Endodermal cell (in vitro differentiated cells): ENCODE results near the gene IKBKG. TPM values are rescaled to one million over a fixed set of nuclear protein-coding genes. Genes with fewer than 3 reads are reported as not detected.

Experiments used
- DNase-seq: peaks from one replicate; pipeline ENCODE4 v3.0.0-alpha.2; 2017
- H3K27ac ChIP-seq: 2 replicates; pipeline ENCODE4 v1.5.1; 2013; ENCODE audit warnings: mild to moderate bottlenecking, low read depth, low read length, moderate library complexity
- H3K27me3 ChIP-seq: 2 replicates; pipeline ENCODE4 v1.6.1; 2013; ENCODE audit warnings: mild to moderate bottlenecking, low read length, moderate library complexity; ENCODE audit not compliant: insufficient read depth, control insufficient read depth, poor library complexity, severe bottlenecking
- H3K36me3 ChIP-seq: 2 replicates; pipeline ENCODE4 v1.7.0; 2013; ENCODE audit warnings: mild to moderate bottlenecking, low read length, moderate library complexity; ENCODE audit not compliant: control insufficient read depth, insufficient read depth
- H3K4me1 ChIP-seq: one replicate; pipeline ENCODE4 v1.7.0; 2013; ENCODE audit warnings: low read length; ENCODE audit not compliant: control insufficient read depth, insufficient read depth
- H3K4me3 ChIP-seq: 2 replicates; pipeline ENCODE4 v1.5.1; 2013; ENCODE audit warnings: mild to moderate bottlenecking, low read length, moderate library complexity
- H3K9ac ChIP-seq: 2 replicates; pipeline ENCODE4 v1.6.1; 2013; ENCODE audit warnings: mild to moderate bottlenecking, low read length, moderate library complexity; ENCODE audit not compliant: poor library complexity, severe bottlenecking; ENCODE audit errors: extremely low read depth
- H3K9me3 ChIP-seq: 2 replicates; pipeline ENCODE4 v1.6.1; 2013; ENCODE audit warnings: mild to moderate bottlenecking, low read length, moderate library complexity; ENCODE audit not compliant: control insufficient read depth
- H3K27ac Mint-ChIP-seq: 2 replicates; pipeline ENCODE4 v1.8.0; 2020; ENCODE audit warnings: mixed read lengths
- H3K27me3 Mint-ChIP-seq: 2 replicates; pipeline ENCODE4 v1.8.0; 2021; ENCODE audit warnings: mild to moderate bottlenecking, mixed read lengths; ENCODE audit not compliant: insufficient read depth
- H3K36me3 Mint-ChIP-seq: 2 replicates; pipeline ENCODE4 v1.8.0; 2020; ENCODE audit warnings: low read depth, mixed read lengths
- H3K4me1 Mint-ChIP-seq: 2 replicates; pipeline ENCODE4 v1.8.0; 2020; ENCODE audit warnings: mixed read lengths
- H3K4me3 Mint-ChIP-seq: 2 replicates; pipeline ENCODE4 v1.8.0; 2020; ENCODE audit warnings: mild to moderate bottlenecking, moderate library complexity, mixed read lengths
- H3K9me3 Mint-ChIP-seq: 2 replicates; pipeline ENCODE4 v1.8.0; 2020; ENCODE audit warnings: mild to moderate bottlenecking, mixed read lengths
- CTCF ChIP-seq: fragments of 200-600 bp; sonication (generic); conservative IDR thresholded peaks from 2 replicates; pipeline ENCODE4 v1.5.0; 2021; ENCODE audit warnings: antibody characterized with exemption, mild to moderate bottlenecking
- WGBS, 2 experiments: methylation state at CpG; one replicate each; pipeline versions ENCODE4 v1.1.5 to v1.1.7; 2013; ENCODE audit warnings: missing lambda C conversion rate in 2 of 2, mixed read lengths in 1 of 2; ENCODE audit not compliant: insufficient coverage in 1 of 2, insufficient read length in 1 of 2; 5-methylcytosine and 5-hydroxymethylcytosine counted together
- total RNA-seq, 2 donors: library from RNA; stranded (reverse); fragmentation: NEBNext Ultra II Directional in 1 of 2; extraction: Animal tissue kit (Norgen Biotek cat#: 25700) in 1 of 2; gene quantifications; 2 replicates in 1 of 2; 3 replicates in 1 of 2; pipeline ENCODE4 v1.2.1, GENCODE V29; 2021

The IKBKG gene
- total RNA-seq, 2 donors from 2014 or later: 19.8 to 20.3 TPM

DNA sequence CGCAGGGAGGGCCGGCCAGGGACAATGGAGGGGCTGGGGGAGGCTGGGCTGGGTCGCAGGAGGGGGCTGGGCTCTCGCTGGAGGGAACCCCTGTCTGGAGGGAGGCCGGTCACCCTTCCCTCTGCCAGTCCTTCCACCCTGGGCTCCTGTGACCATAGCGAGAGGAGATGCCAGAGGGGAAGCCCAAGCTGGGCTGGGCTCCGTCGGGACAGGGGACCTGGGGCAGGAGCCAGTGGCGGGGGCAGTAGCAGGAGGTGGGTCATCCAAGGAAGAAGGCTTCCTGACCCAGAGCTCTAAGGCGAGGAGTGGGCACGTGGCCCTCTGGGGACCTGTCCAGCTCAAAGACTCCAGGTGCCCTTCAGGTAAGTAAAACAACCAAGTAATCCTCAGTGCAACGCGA lies 54.8 kb downstream of the IKBKG start:
- H3K9me3 ChIP-seq: peaks cover 7% of the 10 kb centered on the region
- no peaks in the 10 kb centered on the region for H3K27me3 ChIP-seq
- H3K4me3 Mint-ChIP-seq: no peak overlapping the region
- no peaks in the 10 kb centered on the region for H3K4me1 ChIP-seq
- H3K27ac ChIP-seq: no peak overlapping the region
- WGBS, 2 experiments: 71 to 81% methylated on average over 4 to 13 of the region's 13 CpGs
- no peaks in the 10 kb centered on the region for H3K4me1 Mint-ChIP-seq
- no peaks in the 10 kb centered on the region for H3K36me3 ChIP-seq
- no peak for DNase-seq
- no peaks in the 10 kb centered on the region for H3K36me3 Mint-ChIP-seq
- peaks cover 75% of the 10 kb centered on the region for H3K9me3 Mint-ChIP-seq
- no peak for TF ChIP-seq CTCF
- H3K27me3 Mint-ChIP-seq: peaks cover 13% of the 10 kb centered on the region
- H3K4me3 ChIP-seq: no peak overlapping the region
- no peak overlapping the region for H3K27ac Mint-ChIP-seq
- H3K9ac ChIP-seq: no peak overlapping the region

DNA sequence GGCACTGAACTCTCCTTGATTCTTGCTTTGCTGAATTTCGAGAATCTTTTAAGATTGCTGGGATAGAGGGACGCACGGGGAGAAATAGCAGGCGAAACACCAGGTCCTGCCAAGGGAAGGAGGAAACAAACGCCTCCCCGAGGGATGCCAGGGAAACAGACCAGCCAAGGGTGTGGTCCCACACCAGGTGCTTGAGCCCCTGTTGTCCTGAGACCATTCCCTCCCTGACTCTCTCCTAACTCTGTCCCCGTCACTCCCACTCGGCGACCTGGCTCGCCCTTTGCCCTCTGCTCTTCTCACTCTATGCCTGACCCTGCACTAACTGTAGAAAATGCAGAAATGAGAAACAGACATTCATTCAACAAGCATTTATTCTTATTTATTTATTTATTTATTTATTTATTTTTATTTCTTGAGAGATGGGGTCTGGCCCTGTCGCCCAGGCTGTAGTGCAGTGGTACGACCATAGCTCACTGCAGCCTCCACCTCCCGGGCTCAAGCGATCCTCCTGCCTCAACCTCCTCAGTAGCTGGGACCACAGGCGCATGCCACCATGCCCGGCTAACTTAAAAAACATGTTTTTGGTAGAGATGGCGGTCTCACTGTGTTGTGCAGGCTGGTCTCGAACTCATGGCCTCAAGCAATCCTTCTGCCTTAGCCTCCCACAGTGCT lies 55.5 kb downstream of the IKBKG start:
- no peaks in the 10 kb centered on the region for H3K36me3 ChIP-seq
- no peak overlapping the region for H3K9ac ChIP-seq
- peaks cover under 1% of the 10 kb centered on the region for H3K9me3 ChIP-seq
- H3K4me3 ChIP-seq: no peak overlapping the region
- H3K27me3 ChIP-seq: no peaks in the 10 kb centered on the region
- DNase-seq: no peak
- Mint-ChIP-seq H3K36me3 (no peaks in the 10 kb centered on the region), H3K4me1 (no peaks in the 10 kb centered on the region), H3K27ac (no peak overlapping the region), H3K9me3 (peaks cover 73% of the 10 kb centered on the region), H3K27me3 (peaks cover 13% of the 10 kb centered on the region), H3K4me3 (no peak overlapping the region)
- H3K4me1 ChIP-seq: no peaks in the 10 kb centered on the region
- H3K27ac ChIP-seq: no peak overlapping the region
- no peak for TF ChIP-seq CTCF
- WGBS, 2 experiments: 93 to 95% methylated on average over 5 to 18 of the region's 18 CpGs

- H3K4me3 ChIP-seq: no peak overlapping the region
- no peaks in the 10 kb centered on the region for H3K36me3 ChIP-seq
- no peak overlapping the region for H3K4me3 Mint-ChIP-seq
- H3K27ac Mint-ChIP-seq: no peak overlapping the region
- 87% methylated on average over 13 of the region's 13 CpGs; no CpG with 5 or more reads in 1 of the 2 experiments for WGBS, 2 experiments
- peaks cover 11% of the 10 kb centered on the region for H3K27me3 Mint-ChIP-seq
- no peak for TF ChIP-seq CTCF
- H3K9me3 ChIP-seq: no peaks in the 10 kb centered on the region
- H3K27ac ChIP-seq: no peak overlapping the region
- no peaks in the 10 kb centered on the region for H3K27me3 ChIP-seq
- H3K9ac ChIP-seq: no peak overlapping the region
- H3K9me3 Mint-ChIP-seq: peaks cover 74% of the 10 kb centered on the region
- no peaks in the 10 kb centered on the region for H3K36me3 Mint-ChIP-seq
- no peaks in the 10 kb centered on the region for H3K4me1 ChIP-seq
- no peaks in the 10 kb centered on the region for H3K4me1 Mint-ChIP-seq
- DNase-seq: no peak
These were observed 56.3 kb downstream of the IKBKG start for GRCh38 chrX:154603438-154604430.
